ENCODE data around the gene EOMES.

DNA sequence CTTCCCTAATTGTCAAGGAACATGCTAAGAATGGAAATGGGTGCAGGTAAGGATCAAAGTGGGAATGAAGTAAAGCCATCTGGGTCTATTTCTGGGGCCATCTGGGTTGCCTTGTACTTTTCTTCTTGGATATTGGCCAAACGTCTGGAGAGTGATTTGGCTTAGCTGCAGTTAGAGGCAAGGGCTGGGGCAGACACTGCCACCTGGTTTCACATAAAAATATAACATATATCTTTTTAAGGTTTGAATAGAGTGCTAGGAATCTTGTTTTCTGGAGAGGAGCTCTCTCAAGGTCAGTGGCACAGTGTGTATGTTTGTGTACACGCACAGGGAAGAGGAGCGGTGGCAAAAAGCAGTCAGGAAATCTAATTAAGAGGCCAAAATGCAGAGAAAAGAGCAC, 24.7 kb upstream of the EOMES start:
- TF ChIP-seq, protein P1, sequence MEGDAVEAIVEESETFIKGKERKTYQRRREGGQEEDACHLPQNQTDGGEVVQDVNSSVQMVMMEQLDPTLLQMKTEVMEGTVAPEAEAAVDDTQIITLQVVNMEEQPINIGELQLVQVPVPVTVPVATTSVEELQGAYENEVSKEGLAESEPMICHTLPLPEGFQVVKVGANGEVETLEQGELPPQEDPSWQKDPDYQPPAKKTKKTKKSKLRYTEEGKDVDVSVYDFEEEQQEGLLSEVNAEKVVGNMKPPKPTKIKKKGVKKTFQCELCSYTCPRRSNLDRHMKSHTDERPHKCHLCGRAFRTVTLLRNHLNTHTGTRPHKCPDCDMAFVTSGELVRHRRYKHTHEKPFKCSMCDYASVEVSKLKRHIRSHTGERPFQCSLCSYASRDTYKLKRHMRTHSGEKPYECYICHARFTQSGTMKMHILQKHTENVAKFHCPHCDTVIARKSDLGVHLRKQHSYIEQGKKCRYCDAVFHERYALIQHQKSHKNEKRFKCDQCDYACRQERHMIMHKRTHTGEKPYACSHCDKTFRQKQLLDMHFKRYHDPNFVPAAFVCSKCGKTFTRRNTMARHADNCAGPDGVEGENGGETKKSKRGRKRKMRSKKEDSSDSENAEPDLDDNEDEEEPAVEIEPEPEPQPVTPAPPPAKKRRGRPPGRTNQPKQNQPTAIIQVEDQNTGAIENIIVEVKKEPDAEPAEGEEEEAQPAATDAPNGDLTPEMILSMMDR (conservative IDR thresholded peaks at IDR 0.05; ENCODE audit: low read depth, low read length), result no peak
- no peak for TF ChIP-seq CEBPB (IDR thresholded peaks at IDR 0.05; ENCODE audit: low read depth, low read length)
- no peak for TF ChIP-seq RFX5 (IDR thresholded peaks at IDR 0.05; ENCODE audit: low read depth, low read length)
- TF ChIP-seq POLR2A (IDR thresholded peaks at IDR 0.05; ENCODE audit: low read depth, low read length), result no peak
- TF ChIP-seq MAFK (IDR thresholded peaks at IDR 0.05; ENCODE audit: low read depth, low read length), result no peak
- TF ChIP-seq RCOR1 (IDR thresholded peaks at IDR 0.05; ENCODE audit: insufficient replicate concordance, low read length), result no peak
- no peak for TF ChIP-seq SMC3 (IDR thresholded peaks at IDR 0.05; ENCODE audit: low read depth, low read length)
- no peak for TF ChIP-seq MXI1 (IDR thresholded peaks at IDR 0.05; ENCODE audit: borderline replicate concordance, low read depth, low read length)
- TF ChIP-seq BHLHE40 (IDR thresholded peaks at IDR 0.05; ENCODE audit: low read depth, low read length), result no peak
